Stimulated activated naive CD4-positive, alpha-beta T cell (primary cell): Measurements from ENCODE around the gene GOLGA1.
"Not testable (repeated sequence)": the region's sequence is repeated elsewhere in the genome, so short reads cannot be mapped to it uniquely, and the experiment has no call there.

Experiments
- DNase-seq, 6 experiments: peaks; one replicate each; lab custom pipeline; 2025; lab: John Stamatoyannopoulos, UW

Gene GOLGA1

DNA sequence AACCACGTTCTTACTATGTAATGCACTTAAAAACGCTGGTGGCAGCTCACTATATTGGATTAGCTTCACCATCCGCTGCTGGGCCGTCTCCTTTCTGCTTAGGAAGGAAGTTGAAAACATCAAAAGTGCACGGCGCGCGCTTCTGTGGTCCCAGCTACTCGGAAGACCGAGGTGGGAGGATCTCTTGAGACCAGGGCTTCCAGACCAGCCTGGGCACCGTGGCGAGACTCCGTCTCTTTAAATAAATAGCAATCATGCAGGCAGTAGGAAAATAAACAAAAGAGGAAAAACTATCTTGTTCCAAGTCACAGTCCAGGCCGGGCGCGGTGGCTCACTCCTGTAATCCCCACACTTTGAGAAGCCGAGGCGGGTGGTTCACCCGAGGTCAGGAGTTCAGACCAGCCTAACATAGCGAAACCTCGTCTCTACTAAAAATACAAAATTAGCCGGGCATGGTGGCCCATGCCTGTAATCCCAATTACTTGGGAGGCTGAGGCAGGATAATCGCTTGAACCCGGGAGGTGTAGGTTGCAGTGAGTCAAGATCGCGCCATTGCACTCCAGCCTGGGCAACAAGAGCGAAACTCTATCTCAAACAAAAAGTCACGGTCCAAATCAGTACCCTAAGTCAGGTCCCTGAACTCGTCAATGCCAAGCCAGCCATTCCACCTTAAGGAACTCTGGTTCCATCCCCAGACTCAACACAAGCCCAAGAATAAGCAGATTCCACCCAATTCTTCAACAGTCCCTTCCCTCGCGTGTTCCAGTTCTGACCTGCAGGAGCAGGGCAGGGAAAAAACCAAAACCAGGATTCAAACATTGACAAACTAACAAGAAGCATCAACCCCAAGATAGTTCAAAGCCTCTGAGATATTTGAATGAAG is 1.0 kb upstream of the GOLGA1 start:
- peak; percentile 38 to 88 (median 68) for DNase-seq

- peak in 1 of 6 experiments; percentile 29 for DNase-seq
These were observed 376 bp downstream of the GOLGA1 start for GRCh38 chr9:124940521-124940893.

DNA sequence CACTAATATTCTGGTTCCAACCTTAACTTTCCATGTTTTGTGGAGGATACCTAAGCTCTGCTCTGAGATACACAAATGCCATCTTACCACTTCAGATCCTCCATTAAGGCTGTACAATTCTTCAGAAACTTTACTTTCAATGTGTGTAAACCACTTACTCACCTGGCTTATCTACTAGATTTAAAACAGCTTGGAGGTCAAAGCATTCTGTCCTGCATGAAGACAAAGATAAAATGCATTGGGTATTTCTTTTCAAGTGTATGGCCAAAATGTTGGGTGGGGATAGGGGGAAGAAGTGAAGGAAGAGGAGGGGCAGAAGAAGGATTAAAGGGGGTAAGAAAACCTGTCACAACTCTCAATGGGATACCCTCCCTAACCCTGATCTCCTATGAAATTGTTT is 939 bp downstream of the GOLGA1 start:
- no peak for DNase-seq

GRCh38 chr9:124934290-124934689 is 6.6 kb downstream of the GOLGA1 start:
- DNase-seq: no peak

GRCh38 chr9:124932333-124932732 is 8.6 kb downstream of the GOLGA1 start:
- DNase-seq: no peak

DNA sequence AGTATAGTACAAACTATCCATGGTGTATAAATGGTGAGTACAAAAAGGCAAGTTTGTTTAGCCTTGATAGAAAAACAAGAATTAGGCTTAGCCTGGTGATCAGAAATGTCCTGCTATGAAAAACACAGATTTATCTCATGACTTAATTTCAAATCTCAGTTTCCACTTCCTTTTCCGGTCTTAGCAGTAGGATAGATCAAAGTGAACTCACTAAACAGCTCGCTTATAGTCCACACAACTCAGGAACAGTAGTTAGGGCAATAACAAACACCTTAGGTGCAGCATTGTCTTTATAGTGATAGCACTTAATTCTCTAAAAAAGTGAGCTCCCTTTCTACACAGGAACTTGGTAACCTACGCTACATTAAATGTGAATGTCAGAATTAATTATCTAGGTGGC is 11.4 kb downstream of the GOLGA1 start:
- DNase-seq: no peak

GRCh38 chr9:124928116-124928515 is 12.8 kb downstream of the GOLGA1 start:
- no peak for DNase-seq

- DNase-seq: not testable (repeated sequence)
These were observed 20.5 kb downstream of the GOLGA1 start for GRCh38 chr9:124920394-124920793.

GRCh38 chr9:124914753-124915405 is 26.0 kb downstream of the GOLGA1 start:
- no peak for DNase-seq

DNA sequence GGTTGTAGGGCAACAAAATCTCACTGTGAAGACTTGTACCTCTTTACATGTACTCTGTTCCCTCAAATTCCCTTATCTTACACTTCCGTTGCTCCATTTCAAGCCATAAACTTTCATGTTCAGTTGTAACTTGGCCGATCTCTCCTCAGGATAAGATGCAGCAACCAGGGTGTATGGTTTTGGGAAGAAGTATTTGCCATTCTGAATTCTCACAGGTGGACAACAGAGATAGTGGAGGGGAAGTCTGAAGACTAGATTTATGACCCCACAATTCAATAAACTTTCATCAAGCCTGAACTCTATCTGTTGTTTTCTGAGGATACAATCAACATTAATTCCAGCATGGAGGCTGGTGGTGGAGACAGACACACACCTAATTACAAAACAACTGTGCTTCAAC is 27.5 kb downstream of the GOLGA1 start:
- DNase-seq: no peak

- no peak for DNase-seq
These were observed 29.1 kb downstream of the GOLGA1 start for GRCh38 chr9:124911766-124912165.

DNA sequence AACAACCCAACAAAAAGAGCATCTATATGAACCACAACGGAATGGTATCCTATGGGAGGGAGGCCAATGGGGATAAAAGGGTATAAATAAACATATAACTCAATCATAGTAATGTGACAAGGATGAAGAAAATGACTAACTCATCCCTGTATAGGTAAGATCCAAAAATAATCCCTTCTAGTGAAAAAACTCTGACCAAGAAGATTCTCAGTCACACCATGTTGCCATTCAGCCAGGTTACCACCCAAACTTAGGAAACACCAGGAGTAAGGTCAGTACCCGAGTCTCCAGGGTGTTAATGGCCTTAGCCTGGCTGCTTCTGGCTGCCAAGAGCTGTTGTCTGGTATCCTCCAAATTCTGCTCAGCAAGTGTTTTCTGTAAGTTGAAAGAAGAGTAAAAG is 32.8 kb downstream of the GOLGA1 start:
- no peak for DNase-seq

DNA sequence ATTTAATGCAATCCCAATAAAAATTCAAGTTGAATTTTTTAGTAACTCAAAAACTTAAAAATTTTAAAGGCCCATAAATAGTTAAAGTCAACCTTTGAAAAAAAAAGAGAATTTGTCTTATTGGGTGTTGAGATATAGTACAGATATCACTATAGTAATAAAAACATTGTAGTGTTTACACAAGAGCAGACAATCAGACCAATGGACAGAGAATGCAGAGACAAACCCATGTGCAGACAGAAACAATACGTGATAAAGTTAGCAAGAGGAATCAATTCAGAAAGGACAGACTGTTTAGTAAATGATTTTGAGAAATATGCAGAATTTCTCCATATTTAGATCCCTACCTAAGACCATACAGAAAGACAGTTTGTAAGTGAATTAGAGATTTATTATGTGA is 33.9 kb downstream of the GOLGA1 start:
- DNase-seq: no peak

DNA sequence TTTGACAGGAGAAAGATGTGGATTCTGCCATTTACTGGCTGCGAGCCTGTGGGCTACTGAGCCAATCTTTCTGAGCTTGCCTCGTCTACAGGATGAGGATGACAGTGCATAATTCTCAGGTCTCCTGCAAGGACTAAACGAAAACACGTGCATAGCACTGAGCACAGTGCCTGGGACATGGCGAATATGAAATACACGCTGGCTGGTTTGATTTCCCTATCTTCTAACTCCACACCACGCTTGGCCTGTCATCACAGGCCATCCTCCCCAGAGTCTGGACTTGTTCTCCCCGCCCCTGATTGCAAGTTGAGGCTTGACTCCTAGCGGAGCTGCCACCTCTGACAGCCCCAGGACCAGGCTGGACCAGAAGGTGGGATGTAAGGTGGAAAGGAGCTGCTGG is 41.0 kb downstream of the GOLGA1 start:
- DNase-seq: no peak

GRCh38 chr9:124897570-124898460 is 43.1 kb downstream of the GOLGA1 start:
- DNase-seq: no peak

DNA sequence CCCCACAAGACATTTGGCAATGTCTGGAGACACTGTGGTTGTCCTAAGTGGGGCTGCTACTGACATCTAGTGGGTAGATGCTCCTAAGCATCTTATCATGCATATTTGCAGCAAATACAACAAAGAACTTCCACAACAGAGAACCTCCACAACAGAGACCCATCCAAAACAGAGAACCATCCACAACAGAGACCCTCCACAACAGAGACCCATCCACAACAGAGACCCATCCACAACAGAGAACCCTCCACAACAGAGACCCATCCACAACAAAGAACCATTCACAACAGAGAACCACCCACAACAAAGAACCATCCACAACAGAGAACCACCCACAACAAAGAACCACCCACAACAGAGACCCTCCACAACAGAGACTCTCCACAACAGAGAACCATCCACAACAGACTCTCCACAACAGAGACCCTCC is 46.1 kb downstream of the GOLGA1 start:
- peak; percentile 28 to 87 (median 62) for DNase-seq

GRCh38 chr9:124894035-124894740 is 46.7 kb downstream of the GOLGA1 start:
- DNase-seq: no peak

GRCh38 chr9:124890179-124890578 is 50.7 kb downstream of the GOLGA1 start:
- no peak for DNase-seq

DNA sequence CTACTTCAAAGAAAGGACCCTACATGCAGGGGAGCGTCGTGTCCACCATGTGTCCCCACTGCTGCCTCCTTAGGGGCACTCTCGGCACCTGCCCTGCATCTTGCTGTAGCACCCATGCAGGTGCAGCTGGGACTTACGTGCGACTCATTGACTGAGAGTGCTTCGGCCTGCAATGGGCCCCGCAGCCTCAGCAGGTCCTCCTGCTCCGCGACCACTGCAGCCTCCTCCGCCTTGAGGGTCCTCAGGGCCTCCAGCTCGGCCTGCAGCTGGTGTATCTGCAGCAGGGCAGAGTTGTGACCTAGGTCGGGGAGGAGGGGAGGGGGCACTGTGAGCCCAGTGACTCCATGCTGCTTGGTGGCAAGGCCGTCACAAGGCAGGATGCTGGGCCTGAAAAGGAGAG is 51.9 kb downstream of the GOLGA1 start:
- no peak for DNase-seq

DNA sequence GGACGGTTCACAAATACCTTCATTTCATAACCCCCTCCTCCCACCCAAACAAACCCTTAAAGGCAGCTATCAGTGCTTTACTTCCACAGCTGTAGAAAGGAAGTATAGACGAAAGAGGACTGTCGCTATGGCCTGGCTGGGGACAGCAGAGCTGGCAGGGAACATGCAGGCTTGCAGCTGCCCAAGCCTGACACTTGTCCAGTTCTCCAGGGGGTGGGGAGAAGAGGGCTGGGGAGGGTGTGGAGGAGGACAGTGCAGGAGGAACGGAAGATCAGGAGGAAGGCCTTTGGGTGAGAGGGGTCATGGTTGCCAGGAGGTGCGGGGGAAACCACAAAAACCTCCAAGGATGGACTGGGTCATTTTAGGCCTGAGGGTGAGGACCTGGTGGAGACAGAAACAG is 53.1 kb downstream of the GOLGA1 start:
- DNase-seq: no peak

- no peak for DNase-seq
These were observed 53.9 kb downstream of the GOLGA1 start for GRCh38 chr9:124886866-124887492.
